ENCODE results near the gene NFIB.

DNA sequence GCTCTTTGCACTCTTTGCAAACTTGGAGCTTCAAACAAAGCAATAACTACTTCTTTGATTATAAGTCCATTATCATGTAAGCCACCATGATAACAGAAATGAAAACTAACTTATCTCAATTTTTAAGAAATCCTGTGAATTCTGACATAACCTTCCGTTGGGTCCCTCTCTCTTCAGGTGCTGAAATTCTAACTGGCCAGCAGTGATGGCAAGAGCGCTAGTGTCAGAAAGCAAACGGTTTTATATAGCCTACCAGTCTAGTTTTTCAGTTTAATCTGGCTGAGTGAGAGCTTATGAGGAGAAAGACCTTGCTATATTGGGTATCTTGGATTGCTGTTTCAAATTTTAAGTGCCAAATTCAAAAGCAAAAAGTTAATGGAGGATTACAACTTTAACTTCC lies 13.4 kb downstream of the NFIB start:
- TF ChIP-seq, protein P1, sequence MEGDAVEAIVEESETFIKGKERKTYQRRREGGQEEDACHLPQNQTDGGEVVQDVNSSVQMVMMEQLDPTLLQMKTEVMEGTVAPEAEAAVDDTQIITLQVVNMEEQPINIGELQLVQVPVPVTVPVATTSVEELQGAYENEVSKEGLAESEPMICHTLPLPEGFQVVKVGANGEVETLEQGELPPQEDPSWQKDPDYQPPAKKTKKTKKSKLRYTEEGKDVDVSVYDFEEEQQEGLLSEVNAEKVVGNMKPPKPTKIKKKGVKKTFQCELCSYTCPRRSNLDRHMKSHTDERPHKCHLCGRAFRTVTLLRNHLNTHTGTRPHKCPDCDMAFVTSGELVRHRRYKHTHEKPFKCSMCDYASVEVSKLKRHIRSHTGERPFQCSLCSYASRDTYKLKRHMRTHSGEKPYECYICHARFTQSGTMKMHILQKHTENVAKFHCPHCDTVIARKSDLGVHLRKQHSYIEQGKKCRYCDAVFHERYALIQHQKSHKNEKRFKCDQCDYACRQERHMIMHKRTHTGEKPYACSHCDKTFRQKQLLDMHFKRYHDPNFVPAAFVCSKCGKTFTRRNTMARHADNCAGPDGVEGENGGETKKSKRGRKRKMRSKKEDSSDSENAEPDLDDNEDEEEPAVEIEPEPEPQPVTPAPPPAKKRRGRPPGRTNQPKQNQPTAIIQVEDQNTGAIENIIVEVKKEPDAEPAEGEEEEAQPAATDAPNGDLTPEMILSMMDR (IDR thresholded peaks at IDR 0.05; ENCODE audit: extremely low read depth in 1 of 2, insufficient read depth in 1 of 2, low read depth in 1 of 2, low read length in 2 of 2), result no peak
- no peak for TF ChIP-seq POLR2A (IDR thresholded peaks at IDR 0.05; ENCODE audit: low read depth, low read length)
- no peak for TF ChIP-seq EZH2 (IDR thresholded peaks at IDR 0.05; ENCODE audit: borderline replicate concordance, low read depth, low read length, severe bottlenecking)
- TF ChIP-seq POLR2AphosphoS5 (IDR thresholded peaks at IDR 0.05; ENCODE audit: insufficient read depth, low read depth, low read length), result no peak

Measured in endothelial cell of umbilical vein (primary cell).